Aorta (tissue), 5 donors: ENCODE results near the gene GNAO1. TPM values are rescaled to one million over a fixed set of nuclear protein-coding genes. Genes with fewer than 3 reads are reported as not detected.

Experiments
- ATAC-seq: fragments of 200-7000 bp; cut with Tn5 transposase; one replicate; pipeline ENCODE4 v1.9.1; 2022; ENCODE audit warnings: moderate library complexity; ENCODE audit not compliant: low FRiP score
- DNase-seq, 2 donors: peaks; one replicate each; pipeline ENCODE4 v3.0.0-alpha.2; 2020
- H3K27ac ChIP-seq, 2 donors: one replicate each; pipeline ENCODE4 v1.5.1; 2013; ENCODE audit warnings: low read length in 2 of 2, mild to moderate bottlenecking in 2 of 2, moderate library complexity in 2 of 2, control low read depth in 1 of 2, inconsistent platforms in 1 of 2, low read depth in 1 of 2
- H3K27me3 ChIP-seq, 2 donors: one replicate each; pipeline ENCODE4 v1.6.1; 2013; ENCODE audit warnings: control low read depth in 1 of 2, low read length in 1 of 2, mild to moderate bottlenecking in 1 of 2, moderate library complexity in 1 of 2; ENCODE audit not compliant: insufficient read depth in 2 of 2, control insufficient read depth in 1 of 2
- H3K36me3 ChIP-seq, 2 donors: one replicate each; pipeline ENCODE4 v1.6.1; 2013; ENCODE audit warnings: control low read depth in 1 of 2, low read length in 1 of 2, mild to moderate bottlenecking in 1 of 2; ENCODE audit not compliant: insufficient read depth in 2 of 2, control insufficient read depth in 1 of 2
- H3K4me1 ChIP-seq, 2 donors: one replicate each; pipeline ENCODE4 v1.6.1; 2013; ENCODE audit warnings: low read length in 2 of 2, control low read depth in 1 of 2, mild to moderate bottlenecking in 1 of 2, moderate library complexity in 1 of 2; ENCODE audit not compliant: insufficient read depth in 2 of 2, control insufficient read depth in 1 of 2
- H3K4me3 ChIP-seq, 2 donors: one replicate each; pipeline ENCODE4 v1.5.1; 2013; ENCODE audit warnings: low read length in 2 of 2, control low read depth in 1 of 2, mild to moderate bottlenecking in 1 of 2
- H3K9me3 ChIP-seq: one replicate; pipeline ENCODE4 v1.6.1; 2013; ENCODE audit warnings: mild to moderate bottlenecking, low read length; ENCODE audit not compliant: control insufficient read depth
- WGBS, 2 donors: extraction: QIAGEN DNeasy Blood & Tissue Kit; methylation state at CpG; one replicate each; pipeline ENCODE4 v1.1.7; 2013; 5-methylcytosine and 5-hydroxymethylcytosine counted together
- intact Hi-C, 2 donors: fragments of 100-400 bp; cut with DNase I; formaldehyde crosslinking; loops; one replicate each; pipeline versions ENCODE4 v1.14.2 to v1.15.0; 2022
- polyA plus RNA-seq, 2 donors: library from polyadenylated mRNA; stranded (reverse); fragments of 200-250 nt; gene quantifications; one replicate each; pipeline ENCODE4 v1.2.3, GENCODE V29; 2013
- total RNA-seq, 2 donors: library from RNA; stranded (reverse); fragmentation: NEBNext Ultra II Directional; extraction: Animal tissue kit (Norgen Biotek cat#: 25700); gene quantifications; one replicate each; pipeline ENCODE4 v1.2.1, GENCODE V29; 2021
- donor health status: healthy with polysubstance abuse.
- donor health status: Bipolar disorder and iron deficiency.
- donor health status: DM: no; HTN: no; CAD: no.
- donor health status: DM: no; HTN: no; CAD: no.
- donor health status: DM: yes; HTN: yes; CAD: no.

GNAO1 gene
- total and polyA plus RNA-seq, 4 donors, result 0.63 to 16.2 (median 4.2) TPM

- intact Hi-C loops, result loop anchor here in 1 of 2 donors (5.0 kb wide), 2 partner anchors 163 to 413 kb away; partner anchors contain the start of gene GNAO1
- Histone ChIP-seq H3K4me3 (no peak overlapping the region), H3K27me3 (no peaks in the 10 kb centered on the region), H3K9me3 (no peaks in the 10 kb centered on the region), H3K4me1 (no peaks in the 10 kb centered on the region), H3K36me3 (no peaks in the 10 kb centered on the region), H3K27ac (no peak overlapping the region)
- ATAC-seq (no peak), DNase-seq (peak in 1 of 2 donors; percentile 62)
- 96% methylated on average over 9 of the region's 9 CpGs for WGBS, 2 donors
Measured at GRCh38 chr16:56355221-56355620, 163.9 kb downstream of the GNAO1 start.

GRCh38 chr16:56355786-56356275, 164.5 kb downstream of the GNAO1 start:
- Histone ChIP-seq H3K27me3 (no peaks in the 10 kb centered on the region), H3K4me3 (no peak overlapping the region), H3K27ac (no peak overlapping the region), H3K4me1 (no peaks in the 10 kb centered on the region), H3K9me3 (no peaks in the 10 kb centered on the region), H3K36me3 (no peaks in the 10 kb centered on the region)
- DNase-seq, result peak; percentile 47 to 70
- 70 to 73% methylated on average over 14 of the region's 14 CpGs for WGBS, 2 donors
- no peak for ATAC-seq
- intact Hi-C loops, result loop anchor here in 1 of 2 donors (5.0 kb wide), 2 partner anchors 164 to 414 kb away; partner anchors contain the start of gene GNAO1

- H3K4me3 ChIP-seq, result peak overlapping the region; percentile 43 to 54
- H3K27ac ChIP-seq, result no peak overlapping the region
- no peaks in the 10 kb centered on the region for H3K36me3 ChIP-seq
- no peaks in the 10 kb centered on the region for H3K9me3 ChIP-seq
- H3K27me3 ChIP-seq, result no peaks in the 10 kb centered on the region
- DNase-seq (peak; percentile 87 to 93), ATAC-seq (peak; percentile 93)
- intact Hi-C loops, result loop anchor here in 1 of 2 donors (5.0 kb wide), 2 partner anchors 164 to 414 kb away; partner anchors contain the start of gene GNAO1
- WGBS, 2 donors, result 1% methylated on average over 33 of the region's 33 CpGs
- H3K4me1 ChIP-seq, result no peaks in the 10 kb centered on the region
Measured at GRCh38 chr16:56356276-56357240, 165.3 kb downstream of the GNAO1 start.

- no peaks in the 10 kb centered on the region for H3K27me3 ChIP-seq
- H3K4me1 ChIP-seq, result no peaks in the 10 kb centered on the region
- DNase-seq, result peak; percentile 54 to 79
- peak overlapping the region; percentile 4 to 86 for H3K27ac ChIP-seq
- no peaks in the 10 kb centered on the region for H3K9me3 ChIP-seq
- peak overlapping the region; percentile 43 to 54 for H3K4me3 ChIP-seq
- H3K36me3 ChIP-seq, result peaks cover 1 to 4% of the 10 kb centered on the region in 2 donors
- ATAC-seq, result peak; percentile 46
- 20 to 27% methylated on average over 13 of the region's 13 CpGs for WGBS, 2 donors
- intact Hi-C loops, result loop anchor here in 1 of 2 donors (5.0 kb wide), 2 partner anchors 165 to 415 kb away; partner anchors contain the start of gene GNAO1
Measured at GRCh38 chr16:56357241-56357764, 166.0 kb downstream of the GNAO1 start.

- no peak overlapping the region for H3K4me3 ChIP-seq
- DNase-seq, result peak; percentile 34 to 76
- intact Hi-C loops, result loop anchor here in 1 of 2 donors (5.0 kb wide), 2 partner anchors 166 to 416 kb away; partner anchors contain the start of gene GNAO1
- peaks cover 4 to 5% of the 10 kb centered on the region in 2 donors for H3K36me3 ChIP-seq
- peak overlapping the region; percentile 4 to 86 for H3K27ac ChIP-seq
- no peaks in the 10 kb centered on the region for H3K9me3 ChIP-seq
- H3K27me3 ChIP-seq, result no peaks in the 10 kb centered on the region
- no peaks in the 10 kb centered on the region for H3K4me1 ChIP-seq
- ATAC-seq, result no peak
- 86 to 92% methylated on average over 12 to 13 of the region's 13 CpGs for WGBS, 2 donors
Measured at GRCh38 chr16:56357765-56358322, 166.6 kb downstream of the GNAO1 start.

GRCh38 chr16:56360117-56361008, 169.1 kb downstream of the GNAO1 start:
- Histone ChIP-seq H3K9me3 (no peaks in the 10 kb centered on the region), H3K4me3 (no peak overlapping the region), H3K27ac (no peak overlapping the region), H3K4me1 (no peaks in the 10 kb centered on the region), H3K36me3 (peaks cover 5 to 15% of the 10 kb centered on the region in 2 donors), H3K27me3 (no peaks in the 10 kb centered on the region)
- intact Hi-C loops, result no loop called here
- 91 to 95% methylated on average over 15 of the region's 15 CpGs for WGBS, 2 donors
- ATAC-seq (no peak), DNase-seq (peak in 1 of 2 donors; percentile 37)

- DNase-seq (peak in 1 of 2 donors; percentile 19), ATAC-seq (no peak)
- Histone ChIP-seq H3K4me3 (no peak overlapping the region), H3K9me3 (no peaks in the 10 kb centered on the region), H3K4me1 (no peaks in the 10 kb centered on the region), H3K27ac (no peak overlapping the region), H3K36me3 (peaks cover 5 to 15% of the 10 kb centered on the region in 2 donors), H3K27me3 (no peaks in the 10 kb centered on the region)
- WGBS, 2 donors, result 75 to 76% methylated on average over 15 of the region's 15 CpGs
- intact Hi-C loops, result no loop called here
Measured at GRCh38 chr16:56362057-56362655, 170.9 kb downstream of the GNAO1 start.
